GM18511 (cell line): ENCODE data around the gene FOXP3.

Experiments used
- ATAC-seq: cut with Tn5 transposase; IDR thresholded peaks from one replicate; pipeline ENCODE4 v1.9.1; 2021; ENCODE audit warnings: mild to moderate bottlenecking, moderate library complexity; ENCODE audit not compliant: unreplicated experiment

FOXP3 gene

GRCh38 chrX:49221868-49222267 lies 42.6 kb downstream of the FOXP3 start:
- no peak for ATAC-seq

- no peak for ATAC-seq
Observed at GRCh38 chrX:49220100-49220499, 44.4 kb downstream of the FOXP3 start.

GRCh38 chrX:49214996-49215526 lies 49.4 kb downstream of the FOXP3 start:
- no peak for ATAC-seq

- no peak for ATAC-seq
Observed at GRCh38 chrX:49214416-49214815, 50.1 kb downstream of the FOXP3 start.

GRCh38 chrX:49212861-49213260 lies 51.6 kb downstream of the FOXP3 start:
- ATAC-seq, result no peak

GRCh38 chrX:49212209-49212608 lies 52.3 kb downstream of the FOXP3 start:
- no peak for ATAC-seq

- no peak for ATAC-seq
Observed at GRCh38 chrX:49211074-49211473, 53.4 kb downstream of the FOXP3 start.

GRCh38 chrX:49210406-49210805 lies 54.1 kb downstream of the FOXP3 start:
- ATAC-seq, result no peak

- no peak for ATAC-seq
Observed at GRCh38 chrX:49209434-49210251, 54.9 kb downstream of the FOXP3 start.

GRCh38 chrX:49208399-49208798 lies 56.1 kb downstream of the FOXP3 start:
- ATAC-seq, result no peak

GRCh38 chrX:49206543-49206942 lies 58.0 kb downstream of the FOXP3 start:
- ATAC-seq, result no peak

- no peak for ATAC-seq
Observed at GRCh38 chrX:49205443-49205842, 59.1 kb downstream of the FOXP3 start.

GRCh38 chrX:49204709-49205108 lies 59.8 kb downstream of the FOXP3 start:
- ATAC-seq, result no peak

GRCh38 chrX:49204017-49204416 lies 60.5 kb downstream of the FOXP3 start:
- no peak for ATAC-seq

GRCh38 chrX:49203536-49203935 lies 61.0 kb downstream of the FOXP3 start:
- ATAC-seq, result no peak

GRCh38 chrX:49202022-49202421 lies 62.5 kb downstream of the FOXP3 start:
- ATAC-seq, result no peak
